ENCODE results near the gene RBMS3.

RBMS3 gene

DNA sequence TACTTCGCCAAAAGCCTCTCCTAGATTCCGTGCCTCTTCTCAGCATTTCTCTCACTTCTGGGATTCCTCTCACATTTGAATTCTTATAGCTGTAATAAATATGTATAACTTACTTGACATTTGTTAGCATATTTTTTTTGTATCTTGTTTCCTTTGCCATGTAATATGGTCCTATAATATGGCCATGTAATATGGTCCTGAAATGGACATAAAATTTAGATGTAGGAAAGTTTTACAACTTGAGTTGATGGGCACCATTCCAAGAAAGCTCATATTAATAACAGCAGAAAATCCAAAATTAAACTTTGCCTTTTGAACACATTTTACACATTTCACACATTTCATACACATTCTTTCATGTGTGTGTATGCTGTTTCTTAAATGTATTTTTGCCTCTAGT, 480.6 kb downstream of the RBMS3 start:
- H3K36me3 ChIP-seq (ENCODE audit: control insufficient read depth, insufficient read depth, low read length), result no peaks in the 10 kb centered on the region
- WGBS (ENCODE audit: insufficient coverage, insufficient read length), result no CpG with 5 or more reads among the region's 2 CpGs
- no peak for DNase-seq (ENCODE audit: low read depth, low spot score)
- H3K4me3 ChIP-seq (ENCODE audit: low read length), result no peak overlapping the region
- H3K4me1 ChIP-seq (ENCODE audit: control insufficient read depth, insufficient read depth, low read length), result no peaks in the 10 kb centered on the region
- no peaks in the 10 kb centered on the region for H3K9me3 ChIP-seq (ENCODE audit: control insufficient read depth, insufficient read depth, low read length)
- no peak overlapping the region for H3K27ac ChIP-seq (ENCODE audit: low read length)
- no peaks in the 10 kb centered on the region for H3K27me3 ChIP-seq (ENCODE audit: control insufficient read depth, insufficient read depth, low read length)

DNA sequence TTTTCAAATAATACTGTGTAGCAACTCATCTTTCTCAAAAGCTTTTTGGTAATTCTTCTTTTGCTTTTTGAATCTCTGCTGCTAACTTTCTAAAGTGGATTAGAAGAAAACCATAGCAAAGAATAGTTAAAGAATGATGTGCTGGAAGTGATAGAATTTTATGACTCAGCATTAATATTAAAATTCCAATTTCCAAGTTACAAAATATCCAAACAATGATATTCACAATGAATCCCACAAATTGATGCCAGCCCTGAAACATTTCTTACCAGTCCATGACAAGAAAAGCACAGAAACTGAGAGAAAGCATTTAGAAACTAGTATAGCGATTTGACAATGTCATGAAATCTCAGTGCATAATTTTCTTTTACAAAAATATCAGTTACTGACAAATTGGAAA, 482.2 kb downstream of the RBMS3 start:
- Histone ChIP-seq H3K9me3 (ENCODE audit: control insufficient read depth, insufficient read depth, low read length) (no peaks in the 10 kb centered on the region), H3K4me3 (ENCODE audit: low read length) (no peak overlapping the region), H3K27me3 (ENCODE audit: control insufficient read depth, insufficient read depth, low read length) (no peaks in the 10 kb centered on the region), H3K36me3 (ENCODE audit: control insufficient read depth, insufficient read depth, low read length) (no peaks in the 10 kb centered on the region), H3K27ac (ENCODE audit: low read length) (no peak overlapping the region), H3K4me1 (ENCODE audit: control insufficient read depth, insufficient read depth, low read length) (no peaks in the 10 kb centered on the region)
- no peak for DNase-seq (ENCODE audit: low read depth, low spot score)
- WGBS (ENCODE audit: insufficient coverage, insufficient read length), result no CpG with 5 or more reads among the region's 1 CpG

DNA sequence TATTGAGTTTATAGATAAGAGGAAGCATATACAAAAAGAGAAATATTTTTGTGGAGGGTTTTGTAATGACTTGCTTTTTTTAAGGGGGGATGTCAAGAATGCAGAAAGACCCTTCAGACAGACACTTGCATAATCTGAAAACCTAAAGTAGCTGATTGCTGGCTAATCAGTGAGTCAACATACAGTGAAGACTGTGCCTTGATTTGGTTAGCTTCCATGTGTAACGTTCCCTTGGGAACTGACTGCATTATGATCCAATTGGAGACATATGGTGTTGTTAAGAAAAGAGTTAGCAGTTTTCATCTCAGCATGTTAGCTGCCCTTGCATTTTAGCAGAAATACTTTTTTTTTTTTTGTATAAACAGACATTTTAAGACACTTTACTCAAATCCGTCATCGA, 483.2 kb downstream of the RBMS3 start:
- Histone ChIP-seq H3K27ac (ENCODE audit: low read length) (no peak overlapping the region), H3K9me3 (ENCODE audit: control insufficient read depth, insufficient read depth, low read length) (no peaks in the 10 kb centered on the region), H3K4me3 (ENCODE audit: low read length) (no peak overlapping the region), H3K36me3 (ENCODE audit: control insufficient read depth, insufficient read depth, low read length) (no peaks in the 10 kb centered on the region), H3K27me3 (ENCODE audit: control insufficient read depth, insufficient read depth, low read length) (no peaks in the 10 kb centered on the region), H3K4me1 (ENCODE audit: control insufficient read depth, insufficient read depth, low read length) (no peaks in the 10 kb centered on the region)
- no peak for DNase-seq (ENCODE audit: low read depth, low spot score)
- WGBS (ENCODE audit: insufficient coverage, insufficient read length), result no CpG with 5 or more reads among the region's 3 CpGs

DNA sequence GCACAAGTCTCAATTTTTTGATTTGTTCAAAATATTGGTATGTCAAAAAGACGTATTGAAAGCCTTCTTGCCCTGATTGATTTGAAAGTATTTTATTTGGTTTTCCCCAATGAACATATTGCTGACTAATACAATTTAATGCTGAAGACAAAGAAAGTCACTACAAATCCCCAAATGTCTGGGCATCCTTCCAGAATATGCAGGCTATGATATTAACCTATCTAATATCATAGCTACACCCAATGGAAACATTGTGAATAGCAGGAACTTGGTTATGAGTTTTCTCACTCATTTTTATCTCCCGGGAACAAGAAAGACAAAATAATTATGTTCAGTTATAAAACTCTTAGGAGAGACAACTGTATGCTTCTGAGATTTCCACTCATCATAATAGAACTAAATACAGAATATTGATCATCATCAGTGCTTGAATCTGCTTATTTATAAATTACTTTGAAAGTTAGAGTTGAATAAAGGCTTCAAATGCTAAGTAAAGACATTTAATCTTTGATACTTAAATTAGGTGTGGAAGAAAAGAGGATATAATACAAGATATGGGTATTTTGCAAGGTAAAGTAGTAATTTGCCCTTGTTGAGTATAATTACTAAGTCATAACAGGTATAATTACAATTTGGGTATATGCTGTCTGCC, 483.9 kb downstream of the RBMS3 start:
- Histone ChIP-seq H3K27ac (ENCODE audit: low read length) (no peak overlapping the region), H3K36me3 (ENCODE audit: control insufficient read depth, insufficient read depth, low read length) (no peaks in the 10 kb centered on the region), H3K9me3 (ENCODE audit: control insufficient read depth, insufficient read depth, low read length) (no peaks in the 10 kb centered on the region), H3K4me3 (ENCODE audit: low read length) (no peak overlapping the region), H3K27me3 (ENCODE audit: control insufficient read depth, insufficient read depth, low read length) (no peaks in the 10 kb centered on the region), H3K4me1 (ENCODE audit: control insufficient read depth, insufficient read depth, low read length) (no peaks in the 10 kb centered on the region)
- no CpG with 5 or more reads among the region's 2 CpGs for WGBS (ENCODE audit: insufficient coverage, insufficient read length)
- DNase-seq (ENCODE audit: low read depth, low spot score), result no peak

DNA sequence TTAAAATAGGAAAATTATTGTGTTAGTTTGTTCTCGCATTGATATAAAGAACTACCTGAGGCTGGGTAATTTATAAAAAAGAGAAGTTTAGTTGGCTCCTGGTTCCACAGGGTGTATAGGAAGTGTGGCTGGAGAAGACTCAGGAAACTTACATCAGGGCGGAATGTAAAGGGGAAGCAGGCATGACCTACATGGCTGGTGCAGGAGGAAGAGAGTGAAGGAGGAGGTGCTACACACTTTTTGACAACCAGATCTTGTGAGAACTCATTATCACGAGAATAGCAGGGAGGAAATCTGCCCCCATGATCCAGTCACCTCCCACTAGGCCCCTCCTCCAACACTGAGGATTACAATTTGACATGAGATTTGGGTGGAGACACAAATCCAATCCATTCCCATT, 490.7 kb downstream of the RBMS3 start:
- DNase-seq (ENCODE audit: low read depth, low spot score), result no peak
- no CpG with 5 or more reads among the region's 3 CpGs for WGBS (ENCODE audit: insufficient coverage, insufficient read length)

DNA sequence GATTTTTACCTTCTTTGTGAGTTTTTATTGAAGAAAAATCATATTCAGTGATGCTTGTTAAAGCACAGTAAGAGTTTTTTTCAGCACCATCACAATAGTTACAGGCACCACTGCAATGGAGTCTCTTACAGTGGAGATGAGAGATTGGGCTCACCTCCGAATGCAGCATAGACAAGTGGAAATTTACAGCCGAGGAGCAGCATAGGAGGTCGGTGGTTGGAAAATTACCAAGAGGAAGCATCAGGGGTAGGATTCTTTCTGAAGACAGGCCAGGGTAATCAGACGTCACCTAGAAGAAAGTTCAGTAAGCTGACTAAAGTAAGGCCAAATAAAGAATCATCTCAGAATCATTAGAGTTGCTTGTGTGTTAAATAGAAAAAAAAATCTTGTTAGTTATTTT, 491.6 kb downstream of the RBMS3 start:
- no CpG with 5 or more reads among the region's 4 CpGs for WGBS (ENCODE audit: insufficient coverage, insufficient read length)
- Histone ChIP-seq H3K27ac (ENCODE audit: low read length) (no peak overlapping the region), H3K27me3 (ENCODE audit: control insufficient read depth, insufficient read depth, low read length) (no peaks in the 10 kb centered on the region), H3K4me1 (ENCODE audit: control insufficient read depth, insufficient read depth, low read length) (no peaks in the 10 kb centered on the region), H3K4me3 (ENCODE audit: low read length) (no peak overlapping the region), H3K36me3 (ENCODE audit: control insufficient read depth, insufficient read depth, low read length) (no peaks in the 10 kb centered on the region), H3K9me3 (ENCODE audit: control insufficient read depth, insufficient read depth, low read length) (no peaks in the 10 kb centered on the region)
- no peak for DNase-seq (ENCODE audit: low read depth, low spot score)

More for the DNA sequence above, 490.7 kb downstream of the RBMS3 start:
- Histone ChIP-seq H3K36me3 (ENCODE audit: control insufficient read depth, insufficient read depth, low read length) (no peaks in the 10 kb centered on the region), H3K27ac (ENCODE audit: low read length) (no peak overlapping the region), H3K27me3 (ENCODE audit: control insufficient read depth, insufficient read depth, low read length) (no peaks in the 10 kb centered on the region), H3K9me3 (ENCODE audit: control insufficient read depth, insufficient read depth, low read length) (no peaks in the 10 kb centered on the region), H3K4me1 (ENCODE audit: control insufficient read depth, insufficient read depth, low read length) (no peaks in the 10 kb centered on the region), H3K4me3 (ENCODE audit: low read length) (no peak overlapping the region)

DNA sequence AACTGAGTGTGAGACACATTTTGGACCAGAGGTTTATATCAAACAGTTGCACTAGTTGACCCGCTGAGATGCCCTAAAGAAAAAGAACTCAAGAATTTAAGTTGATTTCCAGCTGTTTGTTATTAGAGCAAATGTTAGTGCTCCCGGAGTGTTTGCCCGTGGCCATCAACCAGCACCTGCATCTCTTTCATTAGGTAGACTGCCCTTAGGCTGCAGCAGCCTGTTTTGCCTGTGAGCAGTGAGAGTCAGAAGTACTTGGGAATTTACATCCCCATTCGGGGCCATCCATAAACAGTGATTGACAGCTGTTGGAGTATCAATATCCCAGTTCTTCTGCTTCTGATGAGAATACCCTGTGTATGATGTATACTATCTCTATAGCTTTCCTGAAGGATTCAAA, 492.6 kb downstream of the RBMS3 start:
- H3K27ac ChIP-seq (ENCODE audit: low read length), result no peak overlapping the region

DNA sequence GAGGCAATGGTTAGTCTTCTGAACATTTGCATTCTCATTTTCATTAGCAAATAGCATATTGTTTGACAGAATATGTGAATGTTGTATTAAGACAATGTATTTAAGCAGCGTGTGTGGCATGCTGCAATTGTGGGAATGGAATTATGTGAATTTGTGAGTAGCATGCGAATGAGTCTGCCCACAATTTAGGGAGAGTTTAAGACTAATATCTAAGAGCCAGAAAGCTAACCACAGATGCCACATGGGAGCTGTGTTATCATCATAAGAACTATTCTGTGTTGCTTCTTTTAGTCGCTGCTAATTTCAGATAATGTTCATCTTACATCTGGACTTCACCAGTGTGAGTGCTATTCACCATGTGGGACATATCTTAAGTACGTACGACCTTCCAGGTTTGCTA, 494.5 kb downstream of the RBMS3 start:
- no peak for DNase-seq (ENCODE audit: low read depth, low spot score)
- Histone ChIP-seq H3K4me1 (ENCODE audit: control insufficient read depth, insufficient read depth, low read length) (no peaks in the 10 kb centered on the region), H3K27ac (ENCODE audit: low read length) (no peak overlapping the region), H3K36me3 (ENCODE audit: control insufficient read depth, insufficient read depth, low read length) (no peaks in the 10 kb centered on the region), H3K9me3 (ENCODE audit: control insufficient read depth, insufficient read depth, low read length) (no peaks in the 10 kb centered on the region), H3K27me3 (ENCODE audit: control insufficient read depth, insufficient read depth, low read length) (no peaks in the 10 kb centered on the region), H3K4me3 (ENCODE audit: low read length) (no peak overlapping the region)
- 100% methylated on average over 1 of the region's 5 CpGs for WGBS (ENCODE audit: insufficient coverage, insufficient read length)

More for the DNA sequence above, 492.6 kb downstream of the RBMS3 start:
- no peaks in the 10 kb centered on the region for H3K36me3 ChIP-seq (ENCODE audit: control insufficient read depth, insufficient read depth, low read length)
- WGBS (ENCODE audit: insufficient coverage, insufficient read length), result no CpG with 5 or more reads among the region's 4 CpGs
- no peaks in the 10 kb centered on the region for H3K9me3 ChIP-seq (ENCODE audit: control insufficient read depth, insufficient read depth, low read length)
- no peaks in the 10 kb centered on the region for H3K27me3 ChIP-seq (ENCODE audit: control insufficient read depth, insufficient read depth, low read length)
- no peak for DNase-seq (ENCODE audit: low read depth, low spot score)
- H3K4me3 ChIP-seq (ENCODE audit: low read length), result no peak overlapping the region
- H3K4me1 ChIP-seq (ENCODE audit: control insufficient read depth, insufficient read depth, low read length), result no peaks in the 10 kb centered on the region

DNA sequence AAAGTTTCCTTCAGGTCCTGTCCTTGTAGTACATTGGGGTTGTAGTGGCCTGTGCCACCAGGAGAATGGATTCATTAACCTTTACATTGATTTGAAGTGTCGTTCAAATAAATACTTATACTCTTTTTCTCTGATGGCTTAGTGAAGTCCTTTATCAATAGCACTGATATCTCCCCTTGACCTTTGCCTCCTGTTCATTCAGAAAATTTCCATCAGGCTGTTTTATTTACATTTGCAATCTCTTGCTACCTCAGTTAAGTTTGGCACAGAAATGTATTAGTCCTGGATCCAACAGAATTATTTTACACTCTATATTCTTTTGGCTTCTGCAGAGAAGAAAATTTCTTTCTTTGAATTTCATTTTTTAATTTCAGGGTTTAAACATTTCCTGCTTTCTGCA, 497.0 kb downstream of the RBMS3 start:
- Histone ChIP-seq H3K4me1 (ENCODE audit: control insufficient read depth, insufficient read depth, low read length) (no peaks in the 10 kb centered on the region), H3K36me3 (ENCODE audit: control insufficient read depth, insufficient read depth, low read length) (no peaks in the 10 kb centered on the region), H3K27me3 (ENCODE audit: control insufficient read depth, insufficient read depth, low read length) (no peaks in the 10 kb centered on the region), H3K9me3 (ENCODE audit: control insufficient read depth, insufficient read depth, low read length) (no peaks in the 10 kb centered on the region), H3K27ac (ENCODE audit: low read length) (no peak overlapping the region), H3K4me3 (ENCODE audit: low read length) (no peak overlapping the region)
- no peak for DNase-seq (ENCODE audit: low read depth, low spot score)
- WGBS (ENCODE audit: insufficient coverage, insufficient read length), result no CpG with 5 or more reads among the region's 1 CpG

DNA sequence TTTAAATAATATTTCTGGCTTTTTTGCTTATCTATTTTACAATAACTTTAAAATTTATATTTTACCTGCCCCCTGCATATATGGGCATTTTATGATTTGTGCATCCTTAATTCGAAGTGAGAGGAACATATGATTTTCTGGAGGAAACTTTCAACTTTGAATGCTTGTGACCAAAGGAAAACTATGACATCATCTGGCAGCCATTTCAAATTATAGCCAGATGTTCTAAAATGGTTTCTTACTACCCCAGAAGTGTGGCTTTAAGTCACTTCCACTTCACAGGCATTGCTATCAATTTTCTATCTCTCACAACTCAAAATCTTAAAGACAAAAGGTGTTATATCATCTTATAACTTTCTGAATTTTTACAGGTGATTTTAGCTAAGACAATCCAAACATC, 508.8 kb downstream of the RBMS3 start:
- Histone ChIP-seq H3K27me3 (ENCODE audit: control insufficient read depth, insufficient read depth, low read length) (no peaks in the 10 kb centered on the region), H3K27ac (ENCODE audit: low read length) (no peak overlapping the region), H3K4me1 (ENCODE audit: control insufficient read depth, insufficient read depth, low read length) (no peaks in the 10 kb centered on the region), H3K4me3 (ENCODE audit: low read length) (no peak overlapping the region), H3K36me3 (ENCODE audit: control insufficient read depth, insufficient read depth, low read length) (no peaks in the 10 kb centered on the region), H3K9me3 (ENCODE audit: control insufficient read depth, insufficient read depth, low read length) (no peaks in the 10 kb centered on the region)
- WGBS (ENCODE audit: insufficient coverage, insufficient read length), result no CpG with 5 or more reads among the region's 1 CpG
- DNase-seq (ENCODE audit: low read depth, low spot score), result no peak

DNA sequence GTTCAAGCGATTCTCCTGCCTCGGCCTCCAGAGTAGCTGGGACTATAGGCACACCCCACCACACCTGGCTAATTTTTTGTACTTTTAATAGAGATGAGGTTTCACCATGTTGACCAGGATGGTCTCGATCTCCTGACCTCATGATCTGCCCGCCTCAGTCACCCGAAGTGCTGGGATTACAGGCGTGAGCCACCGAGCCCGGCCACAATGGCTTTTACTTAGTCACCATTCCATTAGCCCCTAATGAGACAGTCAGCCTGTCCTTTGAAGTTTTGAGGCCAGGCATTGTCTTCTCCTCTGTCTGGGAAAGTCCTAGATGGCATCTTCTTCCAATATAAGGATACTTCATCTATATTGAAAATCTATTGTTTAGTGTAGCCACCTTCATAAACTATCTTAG, 515.9 kb downstream of the RBMS3 start:
- no CpG with 5 or more reads among the region's 8 CpGs for WGBS (ENCODE audit: insufficient coverage, insufficient read length)
- no peak for DNase-seq (ENCODE audit: low read depth, low spot score)

More for the DNA sequence above, 515.9 kb downstream of the RBMS3 start:
- H3K9me3 ChIP-seq (ENCODE audit: control insufficient read depth, insufficient read depth, low read length), result no peaks in the 10 kb centered on the region
- no peak overlapping the region for H3K27ac ChIP-seq (ENCODE audit: low read length)
- H3K27me3 ChIP-seq (ENCODE audit: control insufficient read depth, insufficient read depth, low read length), result no peaks in the 10 kb centered on the region
- no peak overlapping the region for H3K4me3 ChIP-seq (ENCODE audit: low read length)
- no peaks in the 10 kb centered on the region for H3K36me3 ChIP-seq (ENCODE audit: control insufficient read depth, insufficient read depth, low read length)
- H3K4me1 ChIP-seq (ENCODE audit: control insufficient read depth, insufficient read depth, low read length), result no peaks in the 10 kb centered on the region

All from iPS DF 6.9 (cell line).